Suprapubic skin (tissue), 4 donors: ENCODE data around the gene F8. TPM values are rescaled to one million over a fixed set of nuclear protein-coding genes. Genes with fewer than 3 reads are reported as not detected.
"Not testable (repeated sequence)": the region's sequence is repeated elsewhere in the genome, so short reads cannot be mapped to it uniquely, and the experiment has no call there.

Source experiments
- DNase-seq, 2 donors: peaks; one replicate each; pipeline ENCODE4 v3.0.0-alpha.2; 2019; ENCODE audit warnings: low spot score in 2 of 2
- H3K27ac ChIP-seq: fragments of 200-600 bp; sonication (generic); one replicate; pipeline ENCODE4 v1.5.1; 2019
- H3K27me3 ChIP-seq: fragments of 200-600 bp; sonication (generic); one replicate; pipeline ENCODE4 v1.5.1; 2019
- H3K36me3 ChIP-seq: fragments of 200-600 bp; sonication (generic); one replicate; pipeline ENCODE4 v1.5.1; 2019
- H3K4me1 ChIP-seq: fragments of 200-600 bp; sonication (generic); one replicate; pipeline ENCODE4 v1.5.1; 2019
- H3K4me3 ChIP-seq: fragments of 200-600 bp; sonication (generic); one replicate; pipeline ENCODE4 v1.5.1; 2019; ENCODE audit warnings: mild to moderate bottlenecking
- H3K9me3 ChIP-seq: fragments of 200-600 bp; sonication (generic); one replicate; pipeline ENCODE4 v1.5.1; 2019
- CTCF ChIP-seq, 2 donors: fragments of 200-600 bp in 1 of 2; fragments of 450-650 bp in 1 of 2; sonication (generic) in 1 of 2; IDR thresholded peaks; one replicate each; pipeline ENCODE4 v1.5.1; 2016 to 2019; ENCODE audit warnings: antibody characterized with exemption in 2 of 2, mild to moderate bottlenecking in 1 of 2, moderate library complexity in 1 of 2
- EP300 ChIP-seq: sonication (generic); formaldehyde crosslinking; IDR thresholded peaks from one replicate; pipeline ENCODE4 v1.6.1; 2017; ENCODE audit warnings: antibody characterized with exemption
- POLR2A ChIP-seq, 2 donors: fragments of 450-650 bp; IDR thresholded peaks; one replicate each; pipeline ENCODE4 v1.6.1; 2017; ENCODE audit warnings: antibody characterized with exemption in 2 of 2, mild to moderate bottlenecking in 2 of 2, moderate library complexity in 2 of 2
- POLR2AphosphoS5 ChIP-seq, 3 donors: sonication (generic); formaldehyde crosslinking; IDR thresholded peaks; one replicate each; pipeline ENCODE4 v1.6.1; 2017; ENCODE audit warnings: antibody characterized with exemption in 3 of 3
- WGBS: methylation state at CpG from one replicate; pipeline ENCODE4 v1.1.5; 2018; 5-methylcytosine and 5-hydroxymethylcytosine counted together
- total RNA-seq, 4 donors: library from RNA; depleted of rRNA; stranded (reverse); fragments of >200 nt; gene quantifications; one replicate each; pipeline ENCODE4 v1.1.0, GENCODE V29; 2016

The F8 gene
- total RNA-seq, 4 donors from 2014 or later, result 5.1 to 15.0 (median 6.7) TPM

DNA sequence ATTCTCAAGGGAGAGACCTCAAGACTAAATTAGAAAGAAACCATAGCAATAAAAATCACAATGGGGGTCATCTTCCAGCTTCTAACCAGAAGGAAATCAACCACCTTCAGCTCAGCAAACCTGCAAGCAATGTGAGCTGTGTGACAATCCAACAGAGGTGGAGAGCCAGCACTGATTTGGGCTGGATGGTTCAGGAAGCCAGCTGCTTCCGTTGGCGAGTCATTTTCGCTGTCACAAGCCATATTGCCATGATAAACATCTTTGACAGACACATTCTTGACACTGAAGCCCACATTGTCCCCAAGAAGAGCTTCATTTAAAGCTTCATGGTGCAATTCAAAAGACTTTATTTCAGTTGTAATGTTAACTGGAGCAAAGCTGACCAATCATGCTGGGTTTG is 113.7 kb downstream of the F8 start:
- DNase-seq, result no peak
- Histone ChIP-seq H3K4me1 (no peaks in the 10 kb centered on the region), H3K9me3 (no peaks in the 10 kb centered on the region), H3K4me3 (no peak overlapping the region), H3K27ac (no peak overlapping the region), H3K36me3 (no peaks in the 10 kb centered on the region), H3K27me3 (no peaks in the 10 kb centered on the region)
- TF ChIP-seq EP300 (no peak), POLR2AphosphoS5 (IDR thresholded peaks at IDR 0.05) (no peak), POLR2A (IDR thresholded peaks at IDR 0.05) (no peak), CTCF (IDR thresholded peaks at IDR 0.05) (no peak)
- 78% methylated on average over 3 of the region's 3 CpGs for WGBS

- 70% methylated on average over 1 of the region's 1 CpG for WGBS
- Histone ChIP-seq H3K27ac (no peak overlapping the region), H3K27me3 (no peaks in the 10 kb centered on the region), H3K4me3 (no peak overlapping the region), H3K4me1 (no peaks in the 10 kb centered on the region), H3K9me3 (no peaks in the 10 kb centered on the region), H3K36me3 (no peaks in the 10 kb centered on the region)
- no peak for DNase-seq
- TF ChIP-seq CTCF (IDR thresholded peaks at IDR 0.05), result no peak
- no peak for TF ChIP-seq EP300
- TF ChIP-seq POLR2AphosphoS5 (IDR thresholded peaks at IDR 0.05), result no peak
- TF ChIP-seq POLR2A (IDR thresholded peaks at IDR 0.05), result no peak
Measured at GRCh38 chrX:154902408-154902807, 120.1 kb downstream of the F8 start.

GRCh38 chrX:154900323-154900722 is 122.2 kb downstream of the F8 start:
- Histone ChIP-seq H3K27ac (no peak overlapping the region), H3K27me3 (no peaks in the 10 kb centered on the region), H3K9me3 (no peaks in the 10 kb centered on the region), H3K4me3 (no peak overlapping the region), H3K4me1 (no peaks in the 10 kb centered on the region), H3K36me3 (no peaks in the 10 kb centered on the region)
- WGBS, result 83% methylated on average over 8 of the region's 8 CpGs
- DNase-seq, result no peak
- TF ChIP-seq POLR2AphosphoS5 (IDR thresholded peaks at IDR 0.05), result no peak
- no peak for TF ChIP-seq POLR2A (IDR thresholded peaks at IDR 0.05)
- no peak for TF ChIP-seq EP300
- TF ChIP-seq CTCF (IDR thresholded peaks at IDR 0.05), result no peak

- H3K4me3 ChIP-seq, result no peak overlapping the region
- no peaks in the 10 kb centered on the region for H3K4me1 ChIP-seq
- no peaks in the 10 kb centered on the region for H3K9me3 ChIP-seq
- no peak overlapping the region for H3K27ac ChIP-seq
- 64% methylated on average over 1 of the region's 1 CpG for WGBS
- TF ChIP-seq POLR2A (IDR thresholded peaks at IDR 0.05) (no peak), POLR2AphosphoS5 (IDR thresholded peaks at IDR 0.05) (no peak), EP300 (no peak), CTCF (IDR thresholded peaks at IDR 0.05) (no peak)
- no peaks in the 10 kb centered on the region for H3K27me3 ChIP-seq
- no peaks in the 10 kb centered on the region for H3K36me3 ChIP-seq
- DNase-seq, result no peak
Measured at GRCh38 chrX:154892296-154892695, 130.2 kb downstream of the F8 start.

DNA sequence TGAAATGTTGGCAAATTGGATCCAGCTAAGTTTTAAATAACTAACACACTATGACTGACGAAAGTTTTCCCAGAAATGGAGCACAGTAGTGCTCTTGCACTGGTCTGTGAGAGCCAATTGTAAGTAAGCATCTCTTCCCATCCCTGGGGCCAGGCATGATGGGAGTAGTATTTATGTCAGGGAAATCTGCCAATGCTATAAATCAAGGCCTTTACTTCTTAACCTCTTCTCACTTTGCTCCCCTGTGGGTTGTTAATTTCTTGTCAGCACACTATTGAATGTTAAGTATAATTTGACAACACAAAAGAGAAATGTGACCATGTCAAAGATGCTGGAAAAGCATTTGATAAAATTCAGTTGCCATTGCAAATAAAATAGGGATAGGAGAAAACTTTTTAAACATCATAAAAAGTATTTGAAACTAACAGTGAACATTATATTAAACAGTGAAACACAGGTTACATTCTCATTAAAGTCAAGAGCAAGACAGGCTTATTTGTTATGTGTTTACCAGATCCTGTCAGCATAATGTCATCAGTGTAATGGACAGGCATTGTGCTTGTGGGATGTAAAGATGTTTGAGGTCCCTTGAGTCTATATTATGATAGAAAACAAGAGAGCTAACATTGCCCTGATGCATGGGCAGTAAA is 131.4 kb downstream of the F8 start:
- H3K9me3 ChIP-seq, result no peaks in the 10 kb centered on the region
- WGBS, result 27% methylated on average over 1 of the region's 1 CpG
- DNase-seq, result no peak
- no peak overlapping the region for H3K27ac ChIP-seq
- no peak overlapping the region for H3K4me3 ChIP-seq
- TF ChIP-seq CTCF (IDR thresholded peaks at IDR 0.05), result no peak
- TF ChIP-seq POLR2AphosphoS5 (IDR thresholded peaks at IDR 0.05), result no peak
- no peak for TF ChIP-seq EP300
- H3K36me3 ChIP-seq, result no peaks in the 10 kb centered on the region
- no peaks in the 10 kb centered on the region for H3K4me1 ChIP-seq
- no peaks in the 10 kb centered on the region for H3K27me3 ChIP-seq

GRCh38 chrX:154886789-154887221 is 135.7 kb downstream of the F8 start:
- not testable (repeated sequence) for H3K36me3 ChIP-seq, H3K4me1 ChIP-seq, H3K27me3 ChIP-seq, H3K9me3 ChIP-seq, DNase-seq, H3K4me3 ChIP-seq, H3K27ac ChIP-seq
- no CpG with 5 or more reads among the region's 62 CpGs for WGBS

GRCh38 chrX:154886069-154886788 is 136.3 kb downstream of the F8 start, which contains the start of gene F8A1:
Gene F8A1 (plus strand): TSS chrX:154886355. CDS start chrX:154886375, 20 bp downstream.
- not testable (repeated sequence) for H3K9me3 ChIP-seq, DNase-seq, H3K36me3 ChIP-seq, H3K27ac ChIP-seq, H3K27me3 ChIP-seq, H3K4me3 ChIP-seq, H3K4me1 ChIP-seq
- WGBS, result no CpG with 5 or more reads among the region's 91 CpGs

- H3K9me3 ChIP-seq, DNase-seq, H3K36me3 ChIP-seq, H3K4me3 ChIP-seq, H3K27ac ChIP-seq, H3K27me3 ChIP-seq, H3K4me1 ChIP-seq: not testable (repeated sequence)
- no CpG with 5 or more reads among the region's 14 CpGs for WGBS
Measured at GRCh38 chrX:154885549-154885948, 137.0 kb downstream of the F8 start.
